ENCODE measurements around the gene TTC27.

TTC27 gene

GRCh38 chr2:32696439-32696838, 68.6 kb downstream of the TTC27 start:
- no peak overlapping the region for H3K4me2 ChIP-seq (ENCODE audit: insufficient read depth, low read length)
- H3K4me3 ChIP-seq (ENCODE audit: low read depth in 1 of 2, low read length in 2 of 2): no peak overlapping the region
- H2AFZ ChIP-seq (ENCODE audit: low read depth, low read length): no peak overlapping the region
- no peak overlapping the region for H3K9ac ChIP-seq (ENCODE audit: low read depth, low read length)
- H3K9me3 ChIP-seq (ENCODE audit: insufficient read depth, low read length, severe bottlenecking): no peaks in the 10 kb centered on the region
- DNase-seq (no peak), ATAC-seq (ENCODE audit: insufficient read depth, low read depth) (no peak)
- no peak overlapping the region for H3K27ac ChIP-seq (ENCODE audit: low read length)
- H4K20me1 ChIP-seq (ENCODE audit: insufficient read depth, low read length): no peaks in the 10 kb centered on the region
- peaks cover 8% of the 10 kb centered on the region for H3K4me1 ChIP-seq (ENCODE audit: insufficient read depth, low read length)
- TF ChIP-seq EZH2 (IDR thresholded peaks at IDR 0.05; ENCODE audit: borderline replicate concordance, low read depth, low read length, severe bottlenecking) (no peak), CTCF (IDR thresholded peaks at IDR 0.05; ENCODE audit: borderline replicate concordance, extremely low read depth, low read length, poor library complexity, severe bottlenecking) (no peak)
- H3K79me2 ChIP-seq (ENCODE audit: insufficient read depth, low read length): no peaks in the 10 kb centered on the region
- no peaks in the 10 kb centered on the region for H3K36me3 ChIP-seq (ENCODE audit: insufficient read depth, low read length)
- no peaks in the 10 kb centered on the region for H3K27me3 ChIP-seq (ENCODE audit: insufficient read depth, low read length, poor library complexity)

GRCh38 chr2:32697156-32697555, 69.3 kb downstream of the TTC27 start:
- no peaks in the 10 kb centered on the region for H3K79me2 ChIP-seq (ENCODE audit: insufficient read depth, low read length)
- DNase-seq (no peak), ATAC-seq (ENCODE audit: insufficient read depth, low read depth) (no peak)
- H3K4me2 ChIP-seq (ENCODE audit: insufficient read depth, low read length): no peak overlapping the region
- no peak overlapping the region for H2AFZ ChIP-seq (ENCODE audit: low read depth, low read length)
- H3K36me3 ChIP-seq (ENCODE audit: insufficient read depth, low read length): no peaks in the 10 kb centered on the region
- H4K20me1 ChIP-seq (ENCODE audit: insufficient read depth, low read length): no peaks in the 10 kb centered on the region
- TF ChIP-seq EZH2 (IDR thresholded peaks at IDR 0.05; ENCODE audit: borderline replicate concordance, low read depth, low read length, severe bottlenecking): no peak
- no peak for TF ChIP-seq CTCF (IDR thresholded peaks at IDR 0.05; ENCODE audit: borderline replicate concordance, extremely low read depth, low read length, poor library complexity, severe bottlenecking)
- H3K27ac ChIP-seq (ENCODE audit: low read length): no peak overlapping the region
- no peaks in the 10 kb centered on the region for H3K9me3 ChIP-seq (ENCODE audit: insufficient read depth, low read length, severe bottlenecking)
- H3K4me3 ChIP-seq (ENCODE audit: low read depth in 1 of 2, low read length in 2 of 2): no peak overlapping the region
- H3K4me1 ChIP-seq (ENCODE audit: insufficient read depth, low read length): peaks cover 15% of the 10 kb centered on the region
- no peaks in the 10 kb centered on the region for H3K27me3 ChIP-seq (ENCODE audit: insufficient read depth, low read length, poor library complexity)
- H3K9ac ChIP-seq (ENCODE audit: low read depth, low read length): no peak overlapping the region

GRCh38 chr2:32699151-32699550, 71.3 kb downstream of the TTC27 start:
- no peak for DNase-seq
- H2AFZ ChIP-seq (ENCODE audit: low read depth, low read length): no peak overlapping the region
- H3K4me1 ChIP-seq (ENCODE audit: insufficient read depth, low read length): peaks cover 18% of the 10 kb centered on the region
- no peaks in the 10 kb centered on the region for H3K9me3 ChIP-seq (ENCODE audit: insufficient read depth, low read length, severe bottlenecking)
- H4K20me1 ChIP-seq (ENCODE audit: insufficient read depth, low read length): no peaks in the 10 kb centered on the region
- TF ChIP-seq CTCF (IDR thresholded peaks at IDR 0.05; ENCODE audit: borderline replicate concordance, extremely low read depth, low read length, poor library complexity, severe bottlenecking) (no peak), EZH2 (IDR thresholded peaks at IDR 0.05; ENCODE audit: borderline replicate concordance, low read depth, low read length, severe bottlenecking) (no peak)
- H3K79me2 ChIP-seq (ENCODE audit: insufficient read depth, low read length): no peaks in the 10 kb centered on the region
- H3K36me3 ChIP-seq (ENCODE audit: insufficient read depth, low read length): peaks cover 13% of the 10 kb centered on the region; the same call in 1 of the 2 replicates
- ATAC-seq (ENCODE audit: insufficient read depth, low read depth): no peak
- H3K27ac ChIP-seq (ENCODE audit: low read length): no peak overlapping the region
- H3K27me3 ChIP-seq (ENCODE audit: insufficient read depth, low read length, poor library complexity): no peaks in the 10 kb centered on the region
- no peak overlapping the region for H3K9ac ChIP-seq (ENCODE audit: low read depth, low read length)
- no peak overlapping the region for H3K4me2 ChIP-seq (ENCODE audit: insufficient read depth, low read length)
- no peak overlapping the region for H3K4me3 ChIP-seq (ENCODE audit: low read depth in 1 of 2, low read length in 2 of 2)

GRCh38 chr2:32701806-32702205, 74.0 kb downstream of the TTC27 start:
- no peak for TF ChIP-seq EZH2 (IDR thresholded peaks at IDR 0.05; ENCODE audit: borderline replicate concordance, low read depth, low read length, severe bottlenecking)
- TF ChIP-seq CTCF (IDR thresholded peaks at IDR 0.05; ENCODE audit: borderline replicate concordance, extremely low read depth, low read length, poor library complexity, severe bottlenecking): no peak

More at GRCh38 chr2:32701806-32702205, 74.0 kb downstream of the TTC27 start:
- H3K27ac ChIP-seq (ENCODE audit: low read length): peak overlapping the region; percentile 64
- H3K9me3 ChIP-seq (ENCODE audit: insufficient read depth, low read length, severe bottlenecking): no peaks in the 10 kb centered on the region
- H3K27me3 ChIP-seq (ENCODE audit: insufficient read depth, low read length, poor library complexity): no peaks in the 10 kb centered on the region
- 0 out of 2 replicates have a peak overlapping the region, but pooled peaks have one; percentile 12 for H2AFZ ChIP-seq (ENCODE audit: low read depth, low read length)
- no peaks in the 10 kb centered on the region for H4K20me1 ChIP-seq (ENCODE audit: insufficient read depth, low read length)
- no peaks in the 10 kb centered on the region for H3K79me2 ChIP-seq (ENCODE audit: insufficient read depth, low read length)
- peaks cover 18% of the 10 kb centered on the region for H3K4me1 ChIP-seq (ENCODE audit: insufficient read depth, low read length)
- no peak overlapping the region for H3K4me3 ChIP-seq (ENCODE audit: low read depth in 1 of 2, low read length in 2 of 2)
- DNase-seq: peak; percentile 30
- H3K4me2 ChIP-seq (ENCODE audit: insufficient read depth, low read length): peak overlapping the region; percentile 18; the same call in 1 of the 2 replicates
- H3K9ac ChIP-seq (ENCODE audit: low read depth, low read length): no peak overlapping the region
- peaks cover 21% of the 10 kb centered on the region; the same call in 1 of the 2 replicates for H3K36me3 ChIP-seq (ENCODE audit: insufficient read depth, low read length)
- ATAC-seq (ENCODE audit: insufficient read depth, low read depth): peak; percentile 75

All from DND-41 (cell line).